Endometrial microvascular endothelial cells (primary cell): Measurements from ENCODE around the gene SMLR1. TPM values are rescaled to one million over a fixed set of nuclear protein-coding genes. Genes with fewer than 3 reads are reported as not detected.

Experiments used
- in situ Hi-C: cut with HindIII; loops from 2 replicates; pipeline ENCODE4 v1.10.0; 2017; ENCODE audit warnings: low sequenced_read_pairs, low pct_unique_long_range_greater_than_20kb; ENCODE audit errors: inconsistent ontology term
- total RNA-seq: library from RNA; depleted of rRNA; stranded (reverse); fragments of >200 nt; gene quantifications from one replicate; pipeline ENCODE4 v1.2.3, GENCODE V29; 2015; ENCODE audit errors: inconsistent ontology term

SMLR1 gene
- total RNA-seq, 1 donor from 2014 or later: not detected

DNA sequence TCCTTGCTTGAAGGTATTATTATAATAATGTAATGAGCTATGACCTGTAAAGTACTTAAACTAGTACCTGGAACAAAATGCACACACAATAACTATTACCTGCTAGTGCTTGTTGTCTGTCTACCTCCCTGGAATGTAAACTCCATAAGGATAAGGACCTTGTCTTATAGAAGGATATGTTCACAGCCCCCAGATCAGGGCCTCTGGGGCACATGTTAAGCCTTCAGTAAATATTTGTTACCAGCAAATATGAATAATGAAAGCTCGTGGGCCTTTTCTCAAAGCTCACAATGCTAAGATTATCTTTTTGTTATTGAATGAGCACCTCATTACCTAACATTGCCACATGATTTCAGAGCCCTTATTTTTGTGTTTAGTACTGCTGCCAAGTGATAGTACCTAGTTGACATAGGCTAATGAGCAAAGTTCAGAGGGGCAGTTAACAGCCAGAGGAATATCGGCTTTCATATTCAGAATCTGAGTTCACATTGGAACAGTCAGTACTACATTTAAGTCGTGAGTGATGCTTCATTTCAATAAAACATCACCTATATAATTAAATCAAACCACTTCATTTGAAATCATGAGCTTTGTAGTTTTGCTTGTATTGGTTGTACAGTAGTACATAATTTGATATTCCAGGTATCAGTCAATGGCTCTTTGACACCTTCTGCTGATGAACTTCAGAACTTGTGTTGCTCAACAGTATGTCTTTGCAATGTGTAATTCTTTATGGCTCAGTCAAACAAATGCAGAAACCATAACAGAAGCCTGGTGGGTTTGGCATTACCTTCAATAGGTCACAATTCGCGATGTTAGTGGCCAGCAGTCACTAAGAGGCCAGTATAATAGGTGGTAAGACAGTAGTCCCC, 11.8 kb upstream of the SMLR1 start:
- in situ Hi-C loops: no loop called here

DNA sequence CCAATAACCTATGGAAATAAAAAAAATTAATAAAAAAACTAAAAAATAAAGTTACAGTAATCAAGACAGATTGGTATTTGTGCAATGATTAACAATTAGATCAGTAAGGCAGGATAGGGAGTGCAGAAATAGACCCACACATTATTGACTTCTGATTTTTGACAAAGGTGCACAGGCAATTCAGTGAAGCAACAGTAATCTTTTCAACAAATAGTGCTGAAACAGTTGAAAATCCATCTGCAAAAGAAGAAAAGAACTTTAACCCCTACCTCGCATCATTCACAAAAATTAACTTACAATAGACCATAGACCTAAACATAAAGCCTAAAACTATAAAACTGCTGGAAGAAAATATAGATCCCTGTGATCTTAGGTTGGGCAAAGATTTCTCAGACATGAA, 4.5 kb upstream of the SMLR1 start:
- in situ Hi-C loops: no loop called here

DNA sequence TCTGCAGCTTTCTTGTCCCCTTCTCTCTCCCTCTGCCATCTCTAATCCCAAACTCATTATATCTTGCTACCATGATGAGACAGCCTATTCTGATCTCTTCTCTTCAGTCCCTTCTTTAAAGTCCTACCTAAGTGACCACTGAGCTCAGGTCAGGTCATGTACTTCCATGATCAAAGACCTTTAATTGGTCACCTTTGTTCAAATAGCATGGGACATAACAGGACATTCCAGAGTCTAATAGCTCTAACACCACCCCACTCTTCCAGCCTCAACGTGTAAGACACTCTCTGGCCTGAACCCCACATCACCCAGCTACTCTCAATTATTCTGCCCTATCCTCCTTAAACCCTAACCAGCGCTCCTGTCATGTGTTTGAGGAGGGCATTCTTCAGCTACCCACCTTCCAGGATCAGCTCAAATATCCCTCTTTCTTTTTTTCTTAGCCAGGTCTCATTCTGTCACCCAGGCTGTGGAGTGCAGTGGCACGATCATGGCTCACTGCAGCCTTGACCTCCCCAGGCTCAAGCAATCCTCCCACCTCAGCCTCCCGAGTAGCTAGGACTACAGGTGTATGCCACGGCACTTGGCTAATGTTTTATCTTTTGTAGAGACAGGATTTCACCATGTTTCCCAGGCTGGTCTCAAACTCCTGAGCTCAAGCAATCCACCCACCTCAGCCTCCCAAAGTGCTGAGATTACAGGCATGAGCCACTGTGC, 2.1 kb upstream of the SMLR1 start:
- in situ Hi-C loops: no loop called here

DNA sequence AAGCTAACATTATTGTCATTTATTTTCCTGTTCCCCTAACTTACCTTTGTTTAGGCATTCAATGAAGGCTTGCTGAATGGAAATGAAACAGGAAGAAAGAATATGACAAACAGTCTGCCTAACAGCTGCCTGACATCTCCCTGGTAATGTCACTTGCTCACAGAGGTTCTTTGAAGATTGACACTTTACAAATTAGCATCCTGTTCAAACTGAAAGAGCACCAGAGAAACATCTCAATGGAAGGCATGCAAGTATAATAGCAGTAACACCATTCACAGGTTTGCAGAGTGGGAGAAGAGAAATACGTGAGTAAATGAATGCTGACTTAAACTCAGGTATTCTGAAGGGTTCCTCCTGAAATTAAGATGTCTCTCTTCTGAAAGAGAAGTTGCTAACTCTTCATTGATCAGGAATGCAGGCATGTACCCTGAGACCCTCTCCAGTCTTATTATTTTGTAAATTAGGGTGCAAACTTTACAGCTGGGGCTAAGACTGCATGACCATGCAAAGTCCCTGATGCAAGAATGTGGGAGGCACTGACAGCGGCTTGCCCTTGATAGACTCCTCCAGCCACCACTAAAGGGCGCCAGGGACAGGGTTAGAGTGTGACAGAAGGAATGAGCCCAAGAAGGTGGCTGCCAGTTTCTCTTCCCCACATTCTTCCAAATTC, 1.3 kb upstream of the SMLR1 start:
- in situ Hi-C loops: no loop called here

DNA sequence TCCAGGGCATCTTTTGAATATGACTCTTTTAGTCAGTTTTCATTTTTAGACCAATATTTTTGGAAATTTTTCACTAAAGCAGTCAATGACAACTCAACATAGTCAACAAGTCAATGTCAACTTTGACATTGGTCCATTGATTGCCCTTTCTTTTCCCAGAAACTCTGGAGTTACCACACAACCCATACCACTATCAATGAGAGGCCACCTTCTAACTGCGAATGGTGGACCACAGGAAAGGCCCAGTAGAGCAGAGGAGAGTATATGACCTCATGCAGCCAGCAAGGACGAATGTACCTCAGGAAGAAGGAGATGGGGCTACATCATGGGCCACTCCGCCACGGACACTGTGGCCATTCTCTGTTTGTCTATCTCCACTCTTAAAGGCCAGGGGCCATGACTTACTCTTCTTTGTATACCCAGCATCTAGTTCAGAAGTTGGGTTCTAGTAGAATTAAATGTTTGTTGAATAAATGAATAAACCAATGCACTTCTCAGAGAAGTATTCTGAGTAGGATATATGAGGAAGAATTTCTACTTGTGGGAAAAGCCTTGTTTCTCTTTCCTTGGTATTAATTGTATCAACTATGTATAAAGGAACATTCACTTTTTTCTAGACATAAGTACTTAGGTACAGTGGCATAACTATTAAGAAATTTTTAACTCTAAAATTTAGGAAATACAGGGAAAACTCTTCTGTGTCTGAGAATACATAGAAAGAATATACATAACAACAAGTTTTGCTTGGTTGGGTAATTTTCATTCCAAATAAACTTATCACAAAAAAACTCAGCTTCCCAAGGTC, 562 bp upstream of the SMLR1 start:
- in situ Hi-C loops: no loop called here

DNA sequence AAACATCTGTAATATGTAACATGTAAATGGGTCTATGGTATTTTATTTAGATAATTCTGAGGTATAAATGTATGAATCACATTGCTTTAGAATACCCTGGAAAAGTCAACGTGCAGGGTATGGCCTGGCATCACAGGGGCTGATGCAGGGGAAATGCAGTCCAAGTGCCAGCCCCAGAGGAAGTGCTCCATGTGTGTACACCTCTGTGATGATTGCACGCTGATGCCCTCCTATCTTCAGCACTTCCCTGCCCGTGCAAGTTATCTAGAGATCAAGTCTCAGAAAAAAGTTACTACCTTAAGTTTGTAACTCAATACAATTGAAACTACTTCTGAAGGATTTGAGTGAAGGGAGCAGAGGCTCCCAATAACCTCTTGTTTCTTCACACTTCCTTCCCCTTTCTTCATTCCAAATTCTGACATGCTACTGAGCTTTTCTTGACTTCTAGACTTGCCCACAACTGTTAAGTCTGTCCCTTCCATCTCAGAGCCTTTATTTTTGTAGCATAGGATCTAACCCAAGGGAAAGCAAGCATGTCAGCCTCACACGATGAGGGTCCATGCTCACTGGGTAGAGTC, 2.2 kb downstream of the SMLR1 start:
- in situ Hi-C loops: no loop called here

DNA sequence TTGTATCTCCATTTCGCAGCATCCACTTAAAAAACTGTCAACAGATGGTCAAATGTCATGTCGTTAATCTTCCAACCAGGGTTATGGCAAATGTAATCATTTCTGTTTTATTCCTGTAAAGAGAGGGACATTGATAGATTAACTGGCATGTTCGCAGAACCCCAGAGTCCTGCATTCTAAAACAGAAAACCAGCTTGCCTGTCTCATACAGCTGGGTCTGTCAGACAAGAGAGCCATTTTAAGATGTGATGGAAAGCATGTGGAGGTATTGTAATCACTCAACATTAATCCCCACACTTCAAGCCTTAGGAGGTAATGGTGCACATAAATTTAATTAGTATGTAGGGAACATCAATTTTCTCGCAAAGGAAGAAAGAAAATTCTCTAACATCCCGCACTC, 4.4 kb downstream of the SMLR1 start:
- in situ Hi-C loops: no loop called here

DNA sequence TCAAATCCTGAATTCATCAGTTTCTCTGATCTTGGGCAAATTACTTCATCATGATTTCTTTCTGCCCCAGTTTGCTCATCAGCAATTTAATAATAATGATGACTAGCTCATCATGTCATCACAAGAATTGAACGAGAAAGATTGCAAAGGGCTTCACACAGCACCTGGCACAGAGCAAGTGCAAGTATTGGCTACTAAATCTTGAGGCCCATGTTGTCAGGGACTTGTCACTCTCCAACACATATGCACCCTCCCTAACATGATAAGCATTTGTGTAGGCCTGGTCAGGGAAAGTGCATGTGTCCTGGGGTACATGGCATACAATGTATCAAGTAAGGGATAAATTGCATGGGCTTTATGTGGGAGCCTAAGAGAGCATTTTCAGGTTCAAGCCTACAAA, 6.4 kb downstream of the SMLR1 start:
- in situ Hi-C loops: no loop called here

DNA sequence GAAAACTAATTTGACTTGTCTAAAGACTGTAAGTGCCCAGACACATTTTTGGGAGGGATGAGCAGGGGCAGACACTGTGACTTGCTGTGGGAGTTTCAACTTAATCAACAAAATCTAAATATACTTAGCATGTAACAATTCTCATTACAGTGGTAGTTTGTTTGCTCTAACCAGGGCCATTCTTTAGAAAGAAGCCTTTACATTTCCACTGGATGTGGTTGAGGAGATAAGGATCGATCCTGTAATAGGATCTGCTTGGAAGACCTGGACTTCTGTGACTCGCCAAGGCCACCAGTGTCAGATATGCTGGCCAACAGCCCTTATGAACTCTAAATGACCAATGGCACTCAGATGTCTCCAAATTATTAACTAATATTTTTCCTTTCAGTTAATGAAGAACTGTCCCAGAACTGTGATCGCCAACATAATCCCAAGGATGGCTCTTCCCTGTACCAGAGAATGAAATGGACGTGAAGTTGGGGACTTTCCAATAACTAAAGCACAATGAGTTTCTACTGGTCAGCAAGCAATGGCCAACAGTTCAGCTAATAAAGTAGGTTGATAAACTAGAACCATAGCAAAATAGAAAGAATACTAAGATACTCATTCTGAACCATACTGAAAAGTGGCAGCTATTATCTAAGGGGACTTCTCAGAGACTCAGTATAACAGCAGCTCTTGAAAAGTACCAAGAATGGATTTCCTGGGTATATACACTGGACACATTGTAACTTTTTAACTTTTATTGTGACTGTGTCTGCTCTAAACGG, 7.5 kb downstream of the SMLR1 start:
- in situ Hi-C loops: no loop called here

DNA sequence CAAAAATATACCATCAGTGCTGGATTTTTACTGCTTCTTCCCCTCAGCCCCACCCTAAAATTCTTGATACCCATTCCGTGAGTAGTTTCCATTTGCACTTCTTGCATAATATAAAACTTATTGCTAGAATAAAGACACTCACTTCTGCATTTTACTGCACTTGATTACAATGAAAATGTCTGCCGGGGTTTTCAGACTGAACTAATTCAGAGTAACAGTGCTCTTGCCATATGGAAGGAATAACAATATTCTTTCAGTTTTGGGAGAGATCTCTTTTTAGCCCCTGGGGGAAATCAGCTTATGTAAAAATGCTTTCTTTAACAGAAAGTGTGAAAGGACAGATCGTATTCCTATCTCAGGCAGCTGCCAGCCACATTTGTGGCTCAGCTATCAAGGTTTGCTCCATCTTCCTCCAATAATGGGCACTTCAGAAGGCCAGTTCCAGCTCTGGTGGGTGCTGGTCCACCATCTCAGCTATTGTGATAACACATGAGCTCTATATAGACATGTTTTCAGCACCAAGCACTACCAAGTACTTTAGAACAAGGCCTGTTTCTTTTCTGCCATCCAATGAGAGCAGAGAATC, 8.9 kb downstream of the SMLR1 start:
- in situ Hi-C loops: no loop called here

DNA sequence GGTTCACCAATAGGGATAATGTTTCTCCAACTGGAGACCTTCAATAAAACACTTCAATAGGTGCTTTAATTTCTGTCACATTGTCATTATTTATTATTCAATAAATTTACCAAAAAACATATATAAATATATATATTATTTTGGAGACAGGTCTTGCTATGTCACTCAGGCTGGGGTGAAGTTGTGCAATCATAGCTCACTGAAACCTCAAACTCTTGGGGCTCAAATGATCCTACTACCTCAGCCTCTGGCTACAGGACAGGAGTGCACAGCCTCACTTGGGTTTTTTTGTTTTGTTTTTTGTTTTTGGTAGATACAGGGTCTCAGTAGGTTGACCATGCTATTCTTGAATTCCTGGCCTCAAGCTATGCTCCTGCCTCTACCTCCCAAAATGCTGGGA, 9.9 kb downstream of the SMLR1 start:
- in situ Hi-C loops: no loop called here

DNA sequence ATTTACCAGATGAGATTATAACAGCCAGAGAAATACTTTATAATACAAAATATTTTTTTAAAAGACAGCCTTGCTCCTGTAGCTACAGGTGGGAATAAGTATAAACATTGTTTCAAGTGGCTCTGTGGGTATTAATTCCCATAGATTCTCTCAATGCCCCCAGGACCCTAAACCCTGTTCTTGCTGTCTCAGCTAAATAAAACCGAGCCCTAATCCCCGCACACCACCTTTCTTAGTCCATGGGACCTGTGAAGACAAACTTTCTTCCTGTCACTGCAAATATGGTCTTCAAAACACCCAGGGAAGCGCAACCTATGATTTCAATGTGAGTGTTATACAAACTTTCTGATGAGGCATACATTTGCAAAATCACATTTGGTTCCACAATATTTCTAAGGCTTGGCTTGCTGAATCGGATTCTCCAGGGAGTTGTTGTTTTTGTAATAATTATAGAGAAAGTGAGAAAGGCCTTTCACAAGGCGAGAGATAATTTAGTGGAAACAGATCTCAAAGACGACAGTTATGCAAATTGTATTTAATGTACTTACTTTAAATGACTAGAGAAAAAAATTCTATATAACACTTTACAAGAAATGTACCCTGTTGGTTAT, 11.1 kb downstream of the SMLR1 start:
- in situ Hi-C loops: no loop called here

DNA sequence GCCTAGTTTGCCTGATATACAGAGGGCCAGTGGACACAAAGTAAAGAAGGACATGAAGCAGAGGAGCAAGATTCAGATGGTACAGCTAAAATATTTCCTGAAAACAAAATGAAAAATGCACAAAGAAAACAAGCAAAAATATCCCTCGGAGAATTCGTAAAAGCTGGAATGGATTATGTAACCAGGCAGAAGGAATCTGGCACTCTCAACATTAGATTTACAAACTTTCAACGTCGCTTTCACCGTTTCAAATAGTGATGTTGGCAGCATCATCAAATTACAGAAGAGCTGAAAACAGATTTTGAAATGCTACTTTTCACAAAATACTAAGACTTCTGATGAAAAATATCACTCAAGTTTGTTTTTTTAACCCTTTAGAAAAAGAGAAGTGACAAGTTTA, 11.7 kb downstream of the SMLR1 start:
- in situ Hi-C loops: no loop called here

DNA sequence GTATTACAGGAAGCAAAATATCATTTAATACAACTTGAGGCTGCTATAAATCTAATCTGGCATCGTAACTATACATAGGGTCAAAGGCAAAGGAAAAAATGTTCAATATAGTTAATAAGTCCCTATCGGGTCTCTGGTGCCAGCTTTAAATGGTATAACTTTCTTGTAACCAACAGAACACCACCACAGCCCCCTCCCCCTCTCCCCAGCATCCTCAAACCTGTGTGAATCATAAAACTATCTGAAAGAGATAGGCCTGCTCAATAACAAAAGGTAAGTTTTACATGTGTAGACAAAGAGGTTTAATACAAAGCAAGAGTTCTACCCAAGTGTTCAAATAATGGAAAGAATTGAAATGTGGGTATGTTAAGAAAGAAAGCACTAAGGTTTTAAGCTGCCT, 12.2 kb downstream of the SMLR1 start:
- in situ Hi-C loops: no loop called here

DNA sequence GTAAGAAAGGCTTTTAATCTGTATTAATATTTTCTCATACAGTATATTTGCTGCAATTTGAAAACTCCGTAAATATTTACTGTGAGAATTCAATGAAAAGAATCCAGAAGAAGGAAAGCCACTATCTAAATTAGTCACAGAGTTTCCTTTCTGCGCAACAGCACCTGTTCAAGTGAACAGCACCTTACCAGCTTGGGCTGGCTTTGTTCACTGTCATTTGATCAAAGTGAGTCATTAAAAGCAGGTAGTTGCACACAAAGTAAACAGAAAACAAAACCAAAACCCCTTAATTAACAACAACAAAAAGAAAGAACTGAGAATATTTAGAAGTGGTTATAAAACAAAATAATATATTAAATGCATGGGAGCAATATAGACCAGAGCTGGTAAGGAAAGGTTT, 12.8 kb downstream of the SMLR1 start:
- in situ Hi-C loops: no loop called here

DNA sequence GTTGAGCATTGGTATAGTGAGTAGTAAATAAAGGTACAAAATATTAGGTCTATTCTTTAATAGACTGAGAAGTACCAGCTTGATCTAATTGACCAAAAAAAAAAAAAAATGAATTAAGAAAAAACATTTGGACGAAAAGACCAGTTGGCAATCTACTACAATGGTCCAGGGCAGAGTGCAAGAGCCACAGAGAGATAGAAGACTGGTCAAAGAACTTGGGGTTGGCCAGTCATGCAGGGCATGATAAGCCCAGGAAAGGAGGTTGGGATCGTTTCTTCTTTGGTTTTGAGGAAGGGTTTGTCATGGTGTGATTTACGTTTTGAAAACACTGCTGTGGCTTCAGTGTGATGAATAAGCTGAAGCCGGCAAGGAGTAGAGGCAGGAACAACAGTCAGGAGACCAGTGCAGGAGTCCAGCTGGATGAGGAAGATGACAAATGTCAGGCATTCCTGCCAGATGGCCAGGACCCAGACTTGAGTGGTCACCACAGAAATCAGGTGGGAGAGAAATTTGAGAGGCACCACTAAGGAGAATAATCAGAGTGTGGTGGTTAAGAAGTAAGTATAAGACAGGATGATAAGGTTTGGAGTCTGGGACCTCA, 14.0 kb downstream of the SMLR1 start:
- in situ Hi-C loops: no loop called here
